ENCODE measurements around the gene NEB. TPM values are rescaled to one million over a fixed set of nuclear protein-coding genes. Genes with fewer than 3 reads are reported as not detected.
"Not testable (repeated sequence)": the region's sequence is repeated elsewhere in the genome, so short reads cannot be mapped to it uniquely, and the experiment has no call there.

Gene NEB
- total RNA-seq, 4 donors from 2014 or later = 0.07 to 0.47 (median 0.21) TPM

GRCh38 chr2:151708788-151709187 lies 25.5 kb downstream of the NEB start:
- Histone ChIP-seq H3K27ac (no peak overlapping the region), H3K4me1 (no peaks in the 10 kb centered on the region), H3K36me3 (no peaks in the 10 kb centered on the region), H3K9me3 (no peaks in the 10 kb centered on the region), H3K4me3 (no peak overlapping the region), H3K27me3 (no peaks in the 10 kb centered on the region)
- 83% methylated on average over 6 of the region's 6 CpGs for WGBS, 2 donors (ENCODE audit: low coverage in 1 of 2)
- TF ChIP-seq POLR2AphosphoS5 (IDR thresholded peaks at IDR 0.05) = no peak
- TF ChIP-seq CTCF (IDR thresholded peaks at IDR 0.05) = no peak
- TF ChIP-seq POLR2A (IDR thresholded peaks at IDR 0.05) = no peak
- no peak for TF ChIP-seq EP300 (IDR thresholded peaks at IDR 0.05)
- no peak for ATAC-seq

DNA sequence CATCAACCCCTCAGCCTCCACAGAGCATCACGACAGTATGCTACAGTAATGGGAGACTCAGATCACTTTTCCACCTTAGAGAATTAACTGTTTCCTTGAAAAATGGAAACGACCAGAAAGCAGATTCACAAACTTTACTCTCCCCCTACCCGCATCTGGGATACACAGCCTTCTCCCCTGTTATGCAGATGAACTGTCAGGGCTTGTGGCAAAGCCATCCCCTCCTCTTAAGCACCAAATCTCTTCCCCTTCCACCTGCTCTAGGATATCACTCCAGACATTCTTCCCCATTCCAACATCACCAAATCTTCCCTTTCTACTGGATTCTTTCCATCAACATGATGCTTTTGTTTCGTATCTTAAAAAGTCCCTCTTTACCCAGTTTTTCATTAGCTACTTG lies 26.4 kb downstream of the NEB start:
- Histone ChIP-seq H3K27ac (no peak overlapping the region), H3K9me3 (no peaks in the 10 kb centered on the region), H3K4me1 (no peaks in the 10 kb centered on the region), H3K36me3 (no peaks in the 10 kb centered on the region), H3K27me3 (no peaks in the 10 kb centered on the region), H3K4me3 (no peak overlapping the region)
- TF ChIP-seq POLR2A (IDR thresholded peaks at IDR 0.05) = no peak
- no peak for TF ChIP-seq POLR2AphosphoS5 (IDR thresholded peaks at IDR 0.05)
- no peak for TF ChIP-seq EP300 (IDR thresholded peaks at IDR 0.05)
- no peak for TF ChIP-seq CTCF (IDR thresholded peaks at IDR 0.05)
- 40 to 49% methylated on average over 2 to 4 of the region's 4 CpGs for WGBS, 2 donors (ENCODE audit: low coverage in 1 of 2)
- no peak for ATAC-seq

- H3K4me3 ChIP-seq, H3K9me3 ChIP-seq, ATAC-seq, H3K27ac ChIP-seq, H3K36me3 ChIP-seq, H3K4me1 ChIP-seq, H3K27me3 ChIP-seq: not testable (repeated sequence)
- 97 to 100% methylated on average over 1 to 7 of the region's 29 CpGs for WGBS, 2 donors (ENCODE audit: low coverage in 1 of 2)
Measured at GRCh38 chr2:151704480-151704961, 29.8 kb downstream of the NEB start.

- H3K4me1 ChIP-seq, ATAC-seq, H3K9me3 ChIP-seq, H3K36me3 ChIP-seq, H3K27ac ChIP-seq, H3K4me3 ChIP-seq, H3K27me3 ChIP-seq: not testable (repeated sequence)
Measured at GRCh38 chr2:151698134-151698533, 36.1 kb downstream of the NEB start.

DNA sequence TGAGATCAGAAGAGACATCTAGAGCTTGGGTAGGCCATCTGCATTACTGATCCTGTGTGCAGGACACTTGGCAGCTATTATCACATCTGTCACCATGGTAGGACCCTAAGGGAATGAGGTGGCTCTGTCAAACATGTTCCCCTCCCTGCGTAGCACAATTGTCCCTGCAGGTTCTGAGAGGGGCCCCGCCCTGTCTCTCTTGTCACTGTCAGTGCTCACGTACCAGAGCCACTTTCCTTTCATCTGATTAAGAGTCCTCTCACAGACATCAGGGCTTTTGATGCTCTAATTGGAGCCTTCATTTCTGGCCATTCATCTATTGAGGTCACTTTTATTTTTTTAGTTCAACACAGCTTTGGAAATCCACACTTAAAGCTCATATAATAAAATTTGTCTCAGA lies 38.5 kb downstream of the NEB start:
- H3K4me1 ChIP-seq = no peaks in the 10 kb centered on the region
- H3K27me3 ChIP-seq = no peaks in the 10 kb centered on the region
- WGBS, 2 donors (ENCODE audit: low coverage in 1 of 2) = 85% methylated on average over 3 of the region's 3 CpGs; no CpG with 5 or more reads in 1 of the 2 donors
- no peak for TF ChIP-seq POLR2A (IDR thresholded peaks at IDR 0.05)
- H3K9me3 ChIP-seq = no peaks in the 10 kb centered on the region
- no peak overlapping the region for H3K27ac ChIP-seq
- no peak overlapping the region for H3K4me3 ChIP-seq
- ATAC-seq = no peak
- no peaks in the 10 kb centered on the region for H3K36me3 ChIP-seq

- Histone ChIP-seq H3K27me3 (no peaks in the 10 kb centered on the region), H3K36me3 (no peaks in the 10 kb centered on the region), H3K4me3 (no peak overlapping the region), H3K27ac (no peak overlapping the region), H3K9me3 (no peaks in the 10 kb centered on the region), H3K4me1 (no peaks in the 10 kb centered on the region)
- WGBS, 2 donors (ENCODE audit: low coverage in 1 of 2) = 83 to 100% methylated on average over 1 of the region's 1 CpG
- TF ChIP-seq CTCF (IDR thresholded peaks at IDR 0.05) (no peak), EP300 (IDR thresholded peaks at IDR 0.05) (no peak), POLR2AphosphoS5 (IDR thresholded peaks at IDR 0.05) (no peak), POLR2A (IDR thresholded peaks at IDR 0.05) (no peak)
- no peak for ATAC-seq
Measured at GRCh38 chr2:151691631-151692030, 42.6 kb downstream of the NEB start.

DNA sequence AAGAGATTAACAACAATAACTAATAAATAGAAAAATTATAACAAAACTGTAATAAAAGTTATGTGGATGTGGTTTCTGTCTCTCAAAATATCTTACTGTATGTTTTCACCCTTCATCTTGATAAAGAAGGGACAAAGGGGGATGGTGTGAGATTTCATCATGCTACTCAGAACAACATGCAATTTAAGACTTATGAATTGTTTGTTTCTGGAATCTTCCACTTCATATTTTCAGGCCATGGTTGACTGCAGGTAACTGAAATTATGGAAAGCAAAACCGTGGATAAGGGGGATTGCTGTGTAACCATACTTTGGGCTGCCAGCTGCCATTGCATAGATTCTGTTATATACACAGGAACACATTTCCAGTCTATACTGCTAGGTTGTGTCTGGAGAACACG lies 45.6 kb downstream of the NEB start:
- ATAC-seq = no peak
- WGBS, 2 donors (ENCODE audit: low coverage in 1 of 2) = 72 to 94% methylated on average over 2 of the region's 2 CpGs
- no peaks in the 10 kb centered on the region for H3K4me1 ChIP-seq
- H3K36me3 ChIP-seq = no peaks in the 10 kb centered on the region
- no peaks in the 10 kb centered on the region for H3K27me3 ChIP-seq
- no peak overlapping the region for H3K27ac ChIP-seq
- H3K4me3 ChIP-seq = no peak overlapping the region
- H3K9me3 ChIP-seq = no peaks in the 10 kb centered on the region
- TF ChIP-seq POLR2AphosphoS5 (IDR thresholded peaks at IDR 0.05) (no peak), CTCF (IDR thresholded peaks at IDR 0.05) (no peak), EP300 (IDR thresholded peaks at IDR 0.05) (no peak), POLR2A (IDR thresholded peaks at IDR 0.05) (no peak)

Measured in gastroesophageal sphincter (tissue), 4 donors.